Upper lobe of right lung (tissue), 1 donor: Measurements from ENCODE around the gene CARD10. TPM values are rescaled to one million over a fixed set of nuclear protein-coding genes. Genes with fewer than 3 reads are reported as not detected.

ENCODE experiments used
- ATAC-seq: fragments of 200-7000 bp; cut with Tn5 transposase; one replicate; pipeline ENCODE4 v1.9.1; 2020; ENCODE audit warnings: mild to moderate bottlenecking, moderate library complexity
- DNase-seq: peaks from one replicate; pipeline ENCODE4 v3.0.0-alpha.2; 2020
- H3K27ac ChIP-seq: fragments of 200-600 bp; one replicate; pipeline ENCODE4 v1.8.0; 2022
- H3K27me3 ChIP-seq: fragments of 200-600 bp; one replicate; pipeline ENCODE4 v1.8.0; 2022; ENCODE audit warnings: mild to moderate bottlenecking
- H3K36me3 ChIP-seq: fragments of 200-600 bp; one replicate; pipeline ENCODE4 v1.8.0; 2022
- H3K4me1 ChIP-seq: fragments of 200-600 bp; one replicate; pipeline ENCODE4 v1.8.0; 2022
- H3K4me3 ChIP-seq: fragments of 200-600 bp; one replicate; pipeline ENCODE4 v1.8.0; 2022; ENCODE audit warnings: mild to moderate bottlenecking
- H3K9me3 ChIP-seq: fragments of 200-600 bp; one replicate; pipeline ENCODE4 v1.8.0; 2022
- CTCF ChIP-seq: fragments of 200-600 bp; IDR thresholded peaks from one replicate; pipeline ENCODE4 v1.8.0; 2022; ENCODE audit warnings: antibody characterized with exemption
- intact Hi-C: fragments of 100-400 bp; cut with DNase I; formaldehyde crosslinking; loops from one replicate; pipeline ENCODE4 v1.11.0; 2022
- total RNA-seq: library from RNA; stranded (reverse); fragmentation: NEBNext Ultra II Directional; extraction: Animal tissue kit (Norgen Biotek cat#: 25700); gene quantifications from one replicate; pipeline ENCODE4 v1.2.1, GENCODE V29; 2021
- donor health status: DM: no; HTN: yes; CAD: no; lungs with severe emphysema.

CARD10 gene
- total RNA-seq, 1 donor from 2014 or later, result 17.0 TPM

- H3K9me3 ChIP-seq, result no peaks in the 10 kb centered on the region
- no peaks in the 10 kb centered on the region for H3K27me3 ChIP-seq
- H3K36me3 ChIP-seq, result peaks cover 6% of the 10 kb centered on the region
- ATAC-seq (peak; percentile 77), DNase-seq (peak; percentile 96)
- H3K27ac ChIP-seq, result peak overlapping the region; percentile 97
- peak overlapping the region; percentile 66 for H3K4me3 ChIP-seq
- intact Hi-C loops, result no loop called here
- peaks cover 65% of the 10 kb centered on the region for H3K4me1 ChIP-seq
- TF ChIP-seq CTCF, result peak; percentile 84
Observed at GRCh38 chr22:37561212-37562048, 42.2 kb upstream of the CARD10 start.

GRCh38 chr22:37560608-37561211 lies 41.5 kb upstream of the CARD10 start:
- Histone ChIP-seq H3K4me3 (peak overlapping the region; percentile 66), H3K4me1 (peaks cover 58% of the 10 kb centered on the region), H3K36me3 (peaks cover under 1% of the 10 kb centered on the region), H3K9me3 (no peaks in the 10 kb centered on the region), H3K27ac (peak overlapping the region; percentile 97), H3K27me3 (no peaks in the 10 kb centered on the region)
- no peak for TF ChIP-seq CTCF
- ATAC-seq (peak; percentile 44), DNase-seq (peak; percentile 85)
- intact Hi-C loops, result no loop called here

- H3K27me3 ChIP-seq, result no peaks in the 10 kb centered on the region
- no peak for TF ChIP-seq CTCF
- ATAC-seq (peak; percentile 79), DNase-seq (peak; percentile 87)
- H3K9me3 ChIP-seq, result no peaks in the 10 kb centered on the region
- intact Hi-C loops, result no loop called here
- peak within 1 kb of the TSS; percentile 66 for H3K4me3 ChIP-seq
- peaks cover 51% of the 10 kb centered on the region for H3K4me1 ChIP-seq
- peak within 1 kb of the TSS; percentile 97 for H3K27ac ChIP-seq
- no peaks in the 10 kb centered on the region for H3K36me3 ChIP-seq
Observed at GRCh38 chr22:37559901-37560607, 40.8 kb upstream of the CARD10 start, which contains the start of gene CDC42EP1. Gene CDC42EP1, plus strand, starts transcription at chr22:37560480. Its CDS starts 5,870 bp downstream, at chr22:37566350.

GRCh38 chr22:37559521-37559900 lies 40.3 kb upstream of the CARD10 start:
- ATAC-seq, result no peak
- Histone ChIP-seq H3K36me3 (no peaks in the 10 kb centered on the region), H3K27me3 (no peaks in the 10 kb centered on the region), H3K27ac (peak overlapping the region; percentile 92), H3K4me1 (peaks cover 46% of the 10 kb centered on the region), H3K4me3 (peak overlapping the region; percentile 49), H3K9me3 (no peaks in the 10 kb centered on the region)
- TF ChIP-seq CTCF, result no peak
- intact Hi-C loops, result no loop called here
- DNase-seq, result no peak

- no peak for TF ChIP-seq CTCF
- intact Hi-C loops, result no loop called here
- Histone ChIP-seq H3K4me1 (peaks cover 39% of the 10 kb centered on the region), H3K4me3 (no peak overlapping the region), H3K36me3 (no peaks in the 10 kb centered on the region), H3K9me3 (no peaks in the 10 kb centered on the region), H3K27me3 (no peaks in the 10 kb centered on the region), H3K27ac (no peak overlapping the region)
- no peak for DNase-seq
- no peak for ATAC-seq
Observed at GRCh38 chr22:37558815-37559214, 39.6 kb upstream of the CARD10 start.
